ENCODE results near the gene GPN3. TPM values are rescaled to one million over a fixed set of nuclear protein-coding genes. Genes with fewer than 3 reads are reported as not detected.
"Not testable (repeated sequence)": the region's sequence is repeated elsewhere in the genome, so short reads cannot be mapped to it uniquely, and the experiment has no call there.

GPN3 gene
- total RNA-seq, 1 donor from 2014 or later = 17.5 TPM

DNA sequence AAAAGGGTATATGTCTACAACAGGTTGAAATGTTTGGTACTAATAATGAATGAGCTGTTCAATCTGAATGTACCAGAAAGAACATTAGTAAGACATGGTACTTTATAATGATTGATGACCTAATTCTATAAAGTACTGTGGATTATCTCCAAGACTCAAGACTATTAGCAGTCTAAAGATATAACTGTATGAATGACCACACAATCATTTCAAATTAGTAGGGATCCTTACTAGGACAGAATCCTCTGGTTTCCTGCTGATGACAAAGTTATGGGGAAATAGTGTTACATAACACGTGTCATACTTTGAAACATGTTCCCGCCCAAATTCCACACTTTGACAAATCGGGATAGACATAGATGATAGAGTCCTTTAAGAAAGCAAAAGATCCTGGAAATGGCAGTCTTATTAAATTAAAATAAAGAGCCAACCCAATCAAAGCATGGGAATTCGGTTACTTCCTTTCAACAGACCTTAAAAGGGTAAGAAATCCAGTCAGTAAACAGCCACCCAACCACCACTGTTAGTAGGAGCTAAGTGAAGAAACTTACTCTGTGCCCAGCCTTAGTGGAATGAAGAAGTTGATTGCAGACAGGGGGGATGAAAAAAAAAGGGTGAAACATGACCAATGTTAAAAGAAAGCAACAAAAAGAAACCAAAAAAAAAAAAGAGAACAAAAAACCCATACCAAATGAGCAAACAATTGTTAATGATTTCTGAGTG lies 31.1 kb upstream of the GPN3 start:
- H3K4me3 Mint-ChIP-seq (ENCODE audit: unreplicated experiment) = peak overlapping the region; percentile 4
- peaks cover 2% of the 10 kb centered on the region for H3K4me1 Mint-ChIP-seq (ENCODE audit: low read depth, unreplicated experiment)
- TF ChIP-seq, protein P1, sequence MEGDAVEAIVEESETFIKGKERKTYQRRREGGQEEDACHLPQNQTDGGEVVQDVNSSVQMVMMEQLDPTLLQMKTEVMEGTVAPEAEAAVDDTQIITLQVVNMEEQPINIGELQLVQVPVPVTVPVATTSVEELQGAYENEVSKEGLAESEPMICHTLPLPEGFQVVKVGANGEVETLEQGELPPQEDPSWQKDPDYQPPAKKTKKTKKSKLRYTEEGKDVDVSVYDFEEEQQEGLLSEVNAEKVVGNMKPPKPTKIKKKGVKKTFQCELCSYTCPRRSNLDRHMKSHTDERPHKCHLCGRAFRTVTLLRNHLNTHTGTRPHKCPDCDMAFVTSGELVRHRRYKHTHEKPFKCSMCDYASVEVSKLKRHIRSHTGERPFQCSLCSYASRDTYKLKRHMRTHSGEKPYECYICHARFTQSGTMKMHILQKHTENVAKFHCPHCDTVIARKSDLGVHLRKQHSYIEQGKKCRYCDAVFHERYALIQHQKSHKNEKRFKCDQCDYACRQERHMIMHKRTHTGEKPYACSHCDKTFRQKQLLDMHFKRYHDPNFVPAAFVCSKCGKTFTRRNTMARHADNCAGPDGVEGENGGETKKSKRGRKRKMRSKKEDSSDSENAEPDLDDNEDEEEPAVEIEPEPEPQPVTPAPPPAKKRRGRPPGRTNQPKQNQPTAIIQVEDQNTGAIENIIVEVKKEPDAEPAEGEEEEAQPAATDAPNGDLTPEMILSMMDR (IDR thresholded peaks at IDR 0.05; ENCODE audit: partially characterized antibody, unreplicated experiment) = no peak
- no peaks in the 10 kb centered on the region for H3K36me3 Mint-ChIP-seq (ENCODE audit: unreplicated experiment)
- H3K9me3 Mint-ChIP-seq (ENCODE audit: unreplicated experiment) = peaks cover 7% of the 10 kb centered on the region
- H3K27ac Mint-ChIP-seq (ENCODE audit: unreplicated experiment) = no peak overlapping the region
- DNase-seq = no peak
- H3K27me3 Mint-ChIP-seq (ENCODE audit: unreplicated experiment) = no peaks in the 10 kb centered on the region

DNA sequence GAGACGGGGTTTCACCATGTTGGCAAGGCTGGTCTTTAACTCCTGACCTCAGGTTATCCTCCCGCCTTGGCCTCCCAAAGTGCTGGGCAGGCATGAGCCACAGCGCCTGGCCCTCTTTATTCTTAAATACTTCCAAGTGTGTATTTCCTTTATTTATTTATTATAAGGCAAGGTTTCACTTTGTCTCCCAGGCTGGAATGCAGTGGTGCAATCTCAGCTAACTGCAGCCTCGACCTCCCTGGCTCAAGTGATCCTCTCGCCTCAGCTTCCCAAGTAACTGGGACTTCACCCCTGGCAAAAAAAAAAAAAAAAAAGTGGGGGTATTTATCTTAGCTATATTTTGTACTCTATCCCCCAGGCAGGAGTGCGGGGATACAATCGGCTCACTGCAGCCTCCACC lies 7.4 kb upstream of the GPN3 start:
- H3K36me3 Mint-ChIP-seq (ENCODE audit: unreplicated experiment) = no peaks in the 10 kb centered on the region
- no peak overlapping the region for H3K4me3 Mint-ChIP-seq (ENCODE audit: unreplicated experiment)
- no peak for DNase-seq
- no peaks in the 10 kb centered on the region for H3K9me3 Mint-ChIP-seq (ENCODE audit: unreplicated experiment)
- no peak overlapping the region for H3K27ac Mint-ChIP-seq (ENCODE audit: unreplicated experiment)
- H3K27me3 Mint-ChIP-seq (ENCODE audit: unreplicated experiment) = no peaks in the 10 kb centered on the region
- H3K4me1 Mint-ChIP-seq (ENCODE audit: low read depth, unreplicated experiment) = no peaks in the 10 kb centered on the region
- TF ChIP-seq, protein P1 (IDR thresholded peaks at IDR 0.05; ENCODE audit: partially characterized antibody, unreplicated experiment) = no peak

DNA sequence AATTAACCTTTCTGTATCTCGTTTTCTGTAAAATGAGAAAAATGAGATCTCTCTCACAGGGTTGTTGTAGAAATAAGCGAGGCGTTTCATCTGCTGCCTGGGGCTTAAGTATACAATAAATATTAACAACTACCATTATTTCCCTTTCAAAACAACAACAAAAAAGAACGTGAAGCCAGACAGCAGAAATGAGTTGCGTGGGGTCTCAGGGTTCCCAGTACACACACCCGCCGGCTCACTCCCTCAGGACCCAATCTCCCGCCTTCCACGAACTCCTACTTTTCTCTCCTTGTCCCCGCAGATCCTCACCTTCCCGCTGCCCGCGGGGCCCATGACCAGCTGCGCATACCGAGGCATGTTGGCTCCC lies 227 bp downstream of the GPN3 start:
- peaks cover 10% of the 10 kb centered on the region for H3K9me3 Mint-ChIP-seq (ENCODE audit: unreplicated experiment)
- TF ChIP-seq, protein P1 (IDR thresholded peaks at IDR 0.05; ENCODE audit: partially characterized antibody, unreplicated experiment) = no peak
- peak overlapping the region; percentile 100 for H3K4me3 Mint-ChIP-seq (ENCODE audit: unreplicated experiment)
- H3K27me3 Mint-ChIP-seq (ENCODE audit: unreplicated experiment) = peaks cover 9% of the 10 kb centered on the region
- peak overlapping the region; percentile 96 for H3K27ac Mint-ChIP-seq (ENCODE audit: unreplicated experiment)
- H3K4me1 Mint-ChIP-seq (ENCODE audit: low read depth, unreplicated experiment) = peaks cover 10% of the 10 kb centered on the region
- no peaks in the 10 kb centered on the region for H3K36me3 Mint-ChIP-seq (ENCODE audit: unreplicated experiment)
- DNase-seq = no peak

GRCh38 chr12:110466791-110467190 lies 1.3 kb downstream of the GPN3 start:
- no peak overlapping the region for H3K27ac Mint-ChIP-seq (ENCODE audit: unreplicated experiment)
- no peak for DNase-seq
- TF ChIP-seq, protein P1 (IDR thresholded peaks at IDR 0.05; ENCODE audit: partially characterized antibody, unreplicated experiment) = no peak
- H3K27me3 Mint-ChIP-seq (ENCODE audit: unreplicated experiment) = peaks cover 9% of the 10 kb centered on the region
- H3K9me3 Mint-ChIP-seq (ENCODE audit: unreplicated experiment) = peaks cover 10% of the 10 kb centered on the region
- H3K36me3 Mint-ChIP-seq (ENCODE audit: unreplicated experiment) = no peaks in the 10 kb centered on the region
- peak overlapping the region; percentile 100 for H3K4me3 Mint-ChIP-seq (ENCODE audit: unreplicated experiment)
- H3K4me1 Mint-ChIP-seq (ENCODE audit: low read depth, unreplicated experiment) = peaks cover 10% of the 10 kb centered on the region

- not testable (repeated sequence) for H3K36me3 Mint-ChIP-seq (ENCODE audit: unreplicated experiment)
Observed at GRCh38 chr12:110465765-110466164, 2.3 kb downstream of the GPN3 start.

More at GRCh38 chr12:110465765-110466164, 2.3 kb downstream of the GPN3 start:
- H3K9me3 Mint-ChIP-seq (ENCODE audit: unreplicated experiment) = peaks cover 10% of the 10 kb centered on the region
- DNase-seq; H3K4me3 Mint-ChIP-seq (ENCODE audit: unreplicated experiment); H3K27me3 Mint-ChIP-seq (ENCODE audit: unreplicated experiment); H3K4me1 Mint-ChIP-seq (ENCODE audit: low read depth, unreplicated experiment); H3K27ac Mint-ChIP-seq (ENCODE audit: unreplicated experiment): not testable (repeated sequence)
